GM10248 (cell line): Measurements from ENCODE around the gene CKAP5.

Source experiments
- CTCF ChIA-PET: fragments of 300-600 bp; sonication (Branson Sonifier 250); formaldehyde crosslinking; extraction: SDS; loops from one replicate; lab custom pipeline; 2021; ENCODE audit warnings: antibody characterized with exemption; lab: Yijun Ruan, JAX
- POLR2A ChIA-PET: fragments of 350-650 bp; sonication (Branson Sonifier 250); formaldehyde crosslinking; extraction: SDS; loops from one replicate; lab custom pipeline; 2020; ENCODE audit warnings: antibody characterized with exemption; lab: Yijun Ruan, JAX
- DNase-seq: peaks from one replicate; pipeline ENCODE4 v3.0.0; 2012; ENCODE audit errors: extremely low spot score
- TF ChIP-seq, protein P1 (sequence below): IDR thresholded peaks from 2 replicates; pipeline ENCODE4 v1.5.1; 2012; ENCODE audit warnings: mild to moderate bottlenecking, low read depth; ENCODE audit errors: extremely low read depth, missing control alignments, control extremely low read depth

The CKAP5 gene

DNA sequence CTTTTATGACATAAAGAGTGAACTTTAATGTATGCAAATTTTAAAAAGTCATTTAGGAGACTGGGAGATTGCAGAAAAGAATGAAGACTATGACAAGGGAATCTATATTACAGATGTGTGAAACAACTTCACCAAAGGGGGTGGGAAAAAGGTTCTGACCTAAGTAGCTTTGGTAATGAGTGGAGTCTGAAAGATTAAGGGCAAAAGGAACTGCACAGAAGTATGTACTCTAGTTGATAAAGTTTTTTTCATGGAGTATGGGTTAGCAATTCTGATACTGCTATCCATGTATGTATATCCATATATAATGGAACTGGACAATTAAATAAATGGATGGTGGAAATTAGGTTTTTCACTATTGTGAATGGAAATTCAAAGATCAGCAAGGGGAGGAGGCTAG lies 9.2 kb downstream of the CKAP5 start:
- TF ChIP-seq, protein P1, sequence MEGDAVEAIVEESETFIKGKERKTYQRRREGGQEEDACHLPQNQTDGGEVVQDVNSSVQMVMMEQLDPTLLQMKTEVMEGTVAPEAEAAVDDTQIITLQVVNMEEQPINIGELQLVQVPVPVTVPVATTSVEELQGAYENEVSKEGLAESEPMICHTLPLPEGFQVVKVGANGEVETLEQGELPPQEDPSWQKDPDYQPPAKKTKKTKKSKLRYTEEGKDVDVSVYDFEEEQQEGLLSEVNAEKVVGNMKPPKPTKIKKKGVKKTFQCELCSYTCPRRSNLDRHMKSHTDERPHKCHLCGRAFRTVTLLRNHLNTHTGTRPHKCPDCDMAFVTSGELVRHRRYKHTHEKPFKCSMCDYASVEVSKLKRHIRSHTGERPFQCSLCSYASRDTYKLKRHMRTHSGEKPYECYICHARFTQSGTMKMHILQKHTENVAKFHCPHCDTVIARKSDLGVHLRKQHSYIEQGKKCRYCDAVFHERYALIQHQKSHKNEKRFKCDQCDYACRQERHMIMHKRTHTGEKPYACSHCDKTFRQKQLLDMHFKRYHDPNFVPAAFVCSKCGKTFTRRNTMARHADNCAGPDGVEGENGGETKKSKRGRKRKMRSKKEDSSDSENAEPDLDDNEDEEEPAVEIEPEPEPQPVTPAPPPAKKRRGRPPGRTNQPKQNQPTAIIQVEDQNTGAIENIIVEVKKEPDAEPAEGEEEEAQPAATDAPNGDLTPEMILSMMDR: no peak
- ChIA-PET POLR2A (no interaction called here), CTCF (interaction anchor here (1.3 kb wide), 1 partner anchor 9 kb away, joined by 3 read pairs; no protein-coding TSS in a partner anchor)
- no peak for DNase-seq

DNA sequence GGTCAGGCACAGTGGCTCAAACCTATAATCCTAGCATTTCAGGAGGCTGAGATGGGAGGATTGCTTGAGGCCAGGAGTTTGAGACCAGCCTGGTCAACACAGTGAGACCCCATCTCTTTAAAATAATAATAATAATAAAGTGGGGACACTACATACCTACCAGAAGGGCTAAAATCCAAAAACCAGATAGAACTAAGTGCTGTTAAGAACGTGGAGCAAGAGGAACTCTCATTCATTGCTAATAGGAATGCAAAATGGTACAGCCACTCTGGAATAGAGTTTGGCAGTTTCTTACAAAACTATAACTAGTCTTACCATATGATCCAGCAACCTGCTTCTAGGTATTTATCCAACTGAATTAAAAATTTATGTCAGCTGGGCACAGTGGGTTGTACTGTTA lies 9.6 kb downstream of the CKAP5 start:
- CTCF ChIA-PET: no interaction called here

DNA sequence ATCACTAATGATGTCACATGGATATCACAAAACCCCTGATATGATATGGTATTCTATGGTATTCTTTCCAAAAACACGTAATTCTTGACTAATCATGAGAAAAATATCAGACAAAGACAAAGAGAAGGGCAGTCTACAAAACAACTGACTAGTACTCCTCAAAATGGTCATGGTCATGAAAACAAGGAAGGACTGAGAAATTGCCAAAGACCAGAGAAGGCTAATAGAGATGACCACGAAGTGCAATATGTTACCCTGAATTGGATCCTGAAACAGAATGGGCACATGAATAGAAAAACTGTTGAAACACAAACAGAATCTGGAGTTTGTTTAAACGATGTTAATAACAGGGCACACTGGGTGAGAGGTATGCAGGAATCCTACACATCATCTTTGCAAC lies 10.2 kb downstream of the CKAP5 start:
- DNase-seq: no peak
- TF ChIP-seq, protein P1: no peak
- ChIA-PET POLR2A (no interaction called here), CTCF (no interaction called here)

More for the DNA sequence above, 9.6 kb downstream of the CKAP5 start:
- TF ChIP-seq, protein P1: no peak
- POLR2A ChIA-PET: no interaction called here
- DNase-seq: no peak

DNA sequence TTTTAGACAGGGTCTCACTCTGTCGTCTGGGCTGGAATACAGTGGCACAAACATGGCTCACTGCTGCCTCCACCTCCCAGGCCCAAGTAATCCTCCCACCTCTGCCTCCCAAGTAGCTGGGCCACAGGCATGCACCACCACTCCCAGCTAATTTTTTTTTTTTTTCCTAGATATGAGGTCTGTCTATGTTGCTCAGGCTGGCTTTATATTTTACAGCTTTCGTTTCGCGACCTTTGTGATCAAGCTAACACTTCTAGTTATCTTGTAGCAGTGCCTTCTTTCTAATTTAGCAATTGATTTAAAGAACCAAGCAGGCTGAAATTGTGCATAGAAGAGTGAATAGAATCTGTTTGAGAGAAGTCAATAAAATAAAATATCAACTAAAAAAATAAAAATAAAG lies 11.3 kb downstream of the CKAP5 start:
- POLR2A ChIA-PET: no interaction called here
- CTCF ChIA-PET: no interaction called here
- no peak for DNase-seq
- TF ChIP-seq, protein P1: no peak

DNA sequence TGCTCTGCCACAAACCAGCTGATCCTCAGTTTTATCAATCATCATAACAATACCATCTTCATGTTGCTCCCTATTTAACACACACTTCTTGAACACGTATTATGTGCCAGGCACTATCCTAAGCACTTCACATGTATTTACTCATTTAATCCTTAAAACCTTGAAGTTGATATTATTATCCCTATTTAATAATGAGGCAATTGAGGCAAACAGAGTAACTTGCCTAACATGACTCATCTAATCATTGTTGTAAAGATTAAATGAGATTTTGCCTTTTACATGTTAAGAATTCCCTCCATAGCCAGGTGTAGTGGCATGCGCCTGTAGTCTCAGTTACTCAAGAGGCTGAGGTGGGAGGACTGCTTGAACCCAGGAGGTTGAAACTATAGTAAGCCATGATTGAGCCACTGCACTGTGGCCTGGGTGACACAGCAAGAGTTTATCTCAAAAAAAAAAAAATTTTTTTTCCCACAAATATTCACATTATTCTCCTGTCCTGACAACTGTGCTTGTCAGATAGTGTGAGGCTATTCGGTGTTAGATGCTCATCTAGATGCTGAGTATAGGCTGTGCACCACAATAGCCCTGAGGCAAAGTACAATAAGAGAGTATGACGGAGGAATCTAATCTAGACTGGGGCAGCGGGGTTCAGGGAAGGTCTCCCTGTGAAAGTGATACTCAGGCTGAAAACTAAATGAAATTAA lies 13.4 kb downstream of the CKAP5 start:
- TF ChIP-seq, protein P1: no peak
- no peak for DNase-seq
- ChIA-PET CTCF (no interaction called here), POLR2A (no interaction called here)

DNA sequence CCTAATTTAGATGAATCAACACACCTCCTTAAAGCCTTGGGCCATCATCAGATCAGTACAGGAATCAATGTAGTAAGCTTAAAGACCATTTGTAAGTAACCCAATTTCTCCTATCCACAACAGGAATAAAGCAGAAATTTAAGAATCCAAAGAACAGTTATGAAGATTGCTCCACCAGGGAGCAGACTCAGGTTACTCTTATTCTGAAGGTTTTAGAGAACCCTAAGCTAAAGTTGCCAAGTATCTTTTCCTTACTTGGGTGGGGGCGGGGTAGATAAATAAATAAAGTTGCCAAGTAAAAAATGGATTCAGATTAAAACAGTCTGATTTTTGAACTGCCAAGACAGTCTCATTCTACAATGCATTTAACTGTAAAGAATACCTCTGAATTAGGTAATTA lies 18.1 kb downstream of the CKAP5 start:
- TF ChIP-seq, protein P1: no peak
- ChIA-PET CTCF (interaction anchor here (0.7 to 1.0 kb wide), 2 partner anchors 10 to 17 kb away, joined by 3 read pairs; no protein-coding TSS in a partner anchor), POLR2A (interaction anchor here (0.6 kb wide), 1 partner anchor 751 kb away, joined by 5 read pairs; the partner anchor contains the start of genes KBTBD4 and NDUFS3)
- DNase-seq: no peak
